ENCODE data around the gene MICA.
"Not testable (repeated sequence)": the region's sequence is repeated elsewhere in the genome, so short reads cannot be mapped to it uniquely, and the experiment has no call there.

MICA gene

GRCh38 chr6:31383149-31383548 is 20.2 kb upstream of the MICA start:
- no peak for DNase-seq

- DNase-seq: no peak
These were observed 18.4 kb upstream of the MICA start for GRCh38 chr6:31385041-31385440.

GRCh38 chr6:31386099-31386498 is 17.3 kb upstream of the MICA start:
- no peak for DNase-seq

- no peak for DNase-seq
These were observed 16.4 kb upstream of the MICA start for GRCh38 chr6:31386977-31387376.

- DNase-seq: not testable (repeated sequence)
These were observed 14.2 kb upstream of the MICA start for GRCh38 chr6:31388916-31389801.

- DNase-seq: not testable (repeated sequence)
These were observed 13.6 kb upstream of the MICA start for GRCh38 chr6:31389802-31390132.

- no peak for DNase-seq
These were observed 9.5 kb upstream of the MICA start for GRCh38 chr6:31393932-31394331.

GRCh38 chr6:31394381-31394780 is 9.0 kb upstream of the MICA start:
- no peak for DNase-seq

GRCh38 chr6:31395832-31396231 is 7.6 kb upstream of the MICA start:
- DNase-seq: no peak

GRCh38 chr6:31396422-31397152 is 6.8 kb upstream of the MICA start:
- peak; percentile 39 to 56 for DNase-seq

GRCh38 chr6:31397153-31397499 is 6.3 kb upstream of the MICA start:
- not testable (repeated sequence) for DNase-seq

GRCh38 chr6:31397901-31398525 is 5.4 kb upstream of the MICA start:
- DNase-seq: no peak

- peak; percentile 50 to 67 for DNase-seq
These were observed 3.6 kb upstream of the MICA start for GRCh38 chr6:31399589-31400466.

GRCh38 chr6:31400467-31401289 is 2.7 kb upstream of the MICA start:
- peak in 1 of 2 donors; percentile 31 for DNase-seq

GRCh38 chr6:31401403-31401802 is 2.0 kb upstream of the MICA start:
- DNase-seq: no peak

- no peak for DNase-seq
These were observed 792 bp upstream of the MICA start for GRCh38 chr6:31402324-31403282.

GRCh38 chr6:31404061-31404364 is 618 bp downstream of the MICA start:
- not testable (repeated sequence) for DNase-seq

- no peak for DNase-seq
These were observed 2.6 kb downstream of the MICA start for GRCh38 chr6:31405996-31406395.

- DNase-seq: peak in 1 of 2 donors; percentile 15
These were observed 4.3 kb downstream of the MICA start for GRCh38 chr6:31407699-31408098.

GRCh38 chr6:31412506-31412905 is 9.1 kb downstream of the MICA start:
- no peak for DNase-seq
